Kidney (tissue), 22 donors: ENCODE results near the gene PSMB1. TPM values are rescaled to one million over a fixed set of nuclear protein-coding genes. Genes with fewer than 3 reads are reported as not detected.

Experiments
- DNase-seq, 5 donors: peaks; one replicate each; pipeline ENCODE4 v3.0.0-alpha.2; 2013 to 2020
- FAIRE-seq: peaks from 2 replicates; lab custom pipeline; 2012; peaks lifted over from hg19 to GRCh38; lab: Jason Lieb, UNC
- H3K27ac ChIP-seq, 2 donors: one replicate each; pipeline ENCODE4 v1.7.0; 2013; ENCODE audit warnings: low read depth in 2 of 2, low read length in 2 of 2, inconsistent platforms in 1 of 2
- H3K27me3 ChIP-seq: one replicate; pipeline ENCODE4 v1.7.1; 2013; ENCODE audit warnings: low read length, inconsistent platforms; ENCODE audit not compliant: control insufficient read depth, insufficient read depth
- H3K36me3 ChIP-seq, 3 donors: one replicate each; pipeline versions ENCODE4 v1.7.0 to v1.7.1; 2013; ENCODE audit warnings: low read length in 3 of 3, control low read depth in 1 of 3, inconsistent platforms in 1 of 3; ENCODE audit not compliant: insufficient read depth in 3 of 3, control insufficient read depth in 2 of 3
- H3K4me1 ChIP-seq, 3 donors: one replicate each; pipeline versions ENCODE4 v1.7.0 to v1.7.1; 2013; ENCODE audit warnings: low read length in 3 of 3, inconsistent platforms in 1 of 3, low read depth in 1 of 3; ENCODE audit not compliant: control insufficient read depth in 2 of 3, insufficient read depth in 2 of 3
- H3K4me3 ChIP-seq, 3 donors: one replicate each; pipeline versions ENCODE4 v1.7.0 to v1.8.1; 2013; ENCODE audit warnings: low read length in 3 of 3, control low read depth in 1 of 3, inconsistent platforms in 1 of 3
- H3K9ac ChIP-seq, 3 donors: one replicate each; pipeline versions ENCODE4 v1.7.0 to v1.7.1; 2013; ENCODE audit warnings: low read length in 3 of 3, control low read depth in 1 of 3, inconsistent platforms in 1 of 3
- H3K9me3 ChIP-seq, 3 donors: one replicate each; pipeline versions ENCODE4 v1.7.0 to v1.7.1; 2013; ENCODE audit warnings: low read length in 3 of 3, control low read depth in 1 of 3, inconsistent platforms in 1 of 3; ENCODE audit not compliant: control insufficient read depth in 2 of 3, insufficient read depth in 1 of 3
- intact Hi-C: fragments of 100-400 bp; cut with DNase I; formaldehyde crosslinking; loops from one replicate; pipeline ENCODE4 v1.11.1; 2022
- long read RNA-seq, 10 donors: library from polyadenylated mRNA in 1 of 10; unstranded in 1 of 10; transcript quantifications; one replicate each; pipeline ENCODE4 v2.0.0 and lab custom pipeline, GENCODE V29; 2021 to 2026
- polyA plus RNA-seq: library from polyadenylated mRNA; stranded (reverse); fragments of 350-450 nt; fragmentation: Illumina TruSeq; extraction: RNeasy Lipid Tissue Mini Kit (QIAGEN cat#74804); gene quantifications from one replicate; pipeline ENCODE4 v1.2.3, GENCODE V29; 2014; ENCODE audit warnings: low read depth, low replicate concordance; ENCODE audit not compliant: insufficient read depth
- total RNA-seq: library from RNA; stranded (reverse); fragmentation: NEBNext Ultra II Directional; extraction: Animal tissue kit (Norgen Biotek cat#: 25700); gene quantifications from one replicate; pipeline ENCODE4 v1.2.1, GENCODE V29; 2021
- TF ChIP-seq, protein P1 (sequence below): IDR thresholded peaks from 3 replicates; pipeline ENCODE4 v1.5.1; 2012; ENCODE audit warnings: mild to moderate bottlenecking, moderate library complexity, borderline replicate concordance; ENCODE audit not compliant: insufficient read depth; ENCODE audit errors: extremely low read depth
- donor health status: control.
- donor health status: control.
- donor health status: control.
- donor health status: control.
- donor health status: control.
- donor health status: DM: yes; HTN: yes; CAD: no.
- donor health status: Normal renal cell carcinoma (clear cell type).

PSMB1 gene
- total RNA-seq = 132 TPM
- 309 TPM for polyA plus RNA-seq
- long read RNA-seq, donor 1, transcript PSMB1-202 (5 exons, 1,939 nt) = minor isoform, 5 of 139 reads
- long read RNA-seq, donor 1, transcript PSMB1-201 (6 exons, 928 nt) = major isoform, 79 of 139 reads
- long read RNA-seq, donor 1, partial matches to known transcripts = 44 of 139 reads
- long read RNA-seq, donor 1, other reads (novel, unspliced or antisense) = 11 of 139 reads
- long read RNA-seq, donor 2, transcript PSMB1-201 (6 exons, 928 nt) = major isoform, 83 of 108 reads
- long read RNA-seq, donor 2, transcript PSMB1-202 (5 exons, 1,939 nt) = minor isoform, 12 of 108 reads
- long read RNA-seq, donor 2, partial matches to known transcripts = 5 of 108 reads
- long read RNA-seq, donor 2, other reads (novel, unspliced or antisense) = 8 of 108 reads
- long read RNA-seq, donor 3, transcript PSMB1-201 (6 exons, 928 nt) = major isoform, 122 of 155 reads
- long read RNA-seq, donor 3, transcript PSMB1-202 (5 exons, 1,939 nt) = minor isoform, 14 of 155 reads
- long read RNA-seq, donor 3, partial matches to known transcripts = 6 of 155 reads
- long read RNA-seq, donor 3, other reads (novel, unspliced or antisense) = 13 of 155 reads
- long read RNA-seq, donor 4, transcript PSMB1-202 (5 exons, 1,939 nt) = minor isoform, 8 of 101 reads
- long read RNA-seq, donor 4, transcript PSMB1-201 (6 exons, 928 nt) = major isoform, 80 of 101 reads
- long read RNA-seq, donor 4, partial matches to known transcripts = 6 of 101 reads
- long read RNA-seq, donor 4, other reads (novel, unspliced or antisense) = 7 of 101 reads
- long read RNA-seq, donor 5, transcript PSMB1-201 (6 exons, 928 nt) = major isoform, 9 of 9 reads
- long read RNA-seq, donor 5, partial matches to known transcripts = 0 of 9 reads
- long read RNA-seq, donor 5, other reads (novel, unspliced or antisense) = 0 of 9 reads
- long read RNA-seq, donor 6, transcript PSMB1-202 (5 exons, 1,939 nt) = minor isoform, 24 of 407 reads
- long read RNA-seq, donor 6, transcript PSMB1-201 (6 exons, 928 nt) = major isoform, 267 of 407 reads
- long read RNA-seq, donor 6, partial matches to known transcripts = 79 of 407 reads
- long read RNA-seq, donor 6, other reads (novel, unspliced or antisense) = 37 of 407 reads
- long read RNA-seq, donor 7, transcript PSMB1-201 (6 exons, 928 nt) = major isoform, 64 of 112 reads
- long read RNA-seq, donor 7, partial matches to known transcripts = 35 of 112 reads
- long read RNA-seq, donor 7, other reads (novel, unspliced or antisense) = 10 of 112 reads
- long read RNA-seq, donor 8, transcript PSMB1-202 (5 exons, 1,939 nt) = minor isoform, 7 of 120 reads
- long read RNA-seq, donor 8, transcript PSMB1-201 (6 exons, 928 nt) = major isoform, 99 of 120 reads
- long read RNA-seq, donor 8, partial matches to known transcripts = 5 of 120 reads
- long read RNA-seq, donor 8, other reads (novel, unspliced or antisense) = 9 of 120 reads
- long read RNA-seq, donor 9, transcript PSMB1-201 (6 exons, 928 nt) = major isoform, 50 of 54 reads
- long read RNA-seq, donor 9, partial matches to known transcripts = 0 of 54 reads
- long read RNA-seq, donor 9, other reads (novel, unspliced or antisense) = 0 of 54 reads
- long read RNA-seq, donor 10, transcript PSMB1-202 (5 exons, 1,939 nt) = minor isoform, 8 of 102 reads
- long read RNA-seq, donor 10, transcript PSMB1-201 (6 exons, 928 nt) = major isoform, 82 of 102 reads
- long read RNA-seq, donor 10, partial matches to known transcripts = 5 of 102 reads
- long read RNA-seq, donor 10, other reads (novel, unspliced or antisense) = 7 of 102 reads

- intact Hi-C loops = no loop called here
- peak within 1 kb of the TSS; percentile 95 to 96 for H3K27ac ChIP-seq
- H3K9me3 ChIP-seq = no peaks in the 10 kb centered on the region
- H3K36me3 ChIP-seq = peaks cover 0 to 9% (median 2%) of the 10 kb centered on the region in 3 donors
- H3K4me1 ChIP-seq = peaks cover 7 to 29% (median 22%) of the 10 kb centered on the region in 3 donors
- no peaks in the 10 kb centered on the region for H3K27me3 ChIP-seq
- TF ChIP-seq, protein P1, sequence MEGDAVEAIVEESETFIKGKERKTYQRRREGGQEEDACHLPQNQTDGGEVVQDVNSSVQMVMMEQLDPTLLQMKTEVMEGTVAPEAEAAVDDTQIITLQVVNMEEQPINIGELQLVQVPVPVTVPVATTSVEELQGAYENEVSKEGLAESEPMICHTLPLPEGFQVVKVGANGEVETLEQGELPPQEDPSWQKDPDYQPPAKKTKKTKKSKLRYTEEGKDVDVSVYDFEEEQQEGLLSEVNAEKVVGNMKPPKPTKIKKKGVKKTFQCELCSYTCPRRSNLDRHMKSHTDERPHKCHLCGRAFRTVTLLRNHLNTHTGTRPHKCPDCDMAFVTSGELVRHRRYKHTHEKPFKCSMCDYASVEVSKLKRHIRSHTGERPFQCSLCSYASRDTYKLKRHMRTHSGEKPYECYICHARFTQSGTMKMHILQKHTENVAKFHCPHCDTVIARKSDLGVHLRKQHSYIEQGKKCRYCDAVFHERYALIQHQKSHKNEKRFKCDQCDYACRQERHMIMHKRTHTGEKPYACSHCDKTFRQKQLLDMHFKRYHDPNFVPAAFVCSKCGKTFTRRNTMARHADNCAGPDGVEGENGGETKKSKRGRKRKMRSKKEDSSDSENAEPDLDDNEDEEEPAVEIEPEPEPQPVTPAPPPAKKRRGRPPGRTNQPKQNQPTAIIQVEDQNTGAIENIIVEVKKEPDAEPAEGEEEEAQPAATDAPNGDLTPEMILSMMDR = no peak
- FAIRE-seq (no peak), DNase-seq (peak; percentile 95 to 98 (median 97))
- H3K4me3 ChIP-seq = peak within 1 kb of the TSS; percentile 92 to 100 (median 94)
- peak within 1 kb of the TSS; percentile 86 to 96 (median 87) for H3K9ac ChIP-seq
Measured at GRCh38 chr6:170552765-170553533, at the start of gene PSMB1. PSMB1 (minus strand) TSS chr6:170553307; CDS start chr6:170553242, 65 bp downstream.

DNA sequence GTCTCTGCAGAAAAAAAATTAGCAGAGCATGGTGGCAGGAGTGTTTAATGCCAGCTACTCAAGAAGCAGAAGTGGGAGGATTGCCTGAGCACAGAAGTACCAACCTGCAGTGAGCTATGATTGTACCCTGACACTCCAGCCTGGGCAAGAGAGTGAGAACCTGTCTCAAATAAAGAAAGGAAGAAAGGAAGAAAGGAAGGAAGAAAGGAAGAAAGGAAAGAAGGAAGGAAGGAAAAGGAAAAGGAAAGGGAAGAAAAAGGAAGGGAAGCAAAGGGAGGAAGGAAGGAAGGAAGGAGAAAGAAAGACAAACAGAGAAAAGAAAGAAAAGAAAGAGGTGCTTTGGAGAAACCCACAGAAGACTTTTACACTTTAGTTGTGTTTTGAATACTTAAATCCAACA is 44.2 kb upstream of the PSMB1 start:
- H3K27ac ChIP-seq = no peak overlapping the region
- DNase-seq (no peak), FAIRE-seq (no peak)
- H3K4me1 ChIP-seq = no peaks in the 10 kb centered on the region
- TF ChIP-seq, protein P1 = no peak
- H3K9me3 ChIP-seq = peaks cover 0 to 5% (median 0%) of the 10 kb centered on the region in 3 donors
- intact Hi-C loops = no loop called here
- no peak overlapping the region for H3K9ac ChIP-seq
- H3K27me3 ChIP-seq = no peaks in the 10 kb centered on the region
- no peak overlapping the region for H3K4me3 ChIP-seq
- H3K36me3 ChIP-seq = no peaks in the 10 kb centered on the region
